Measurements from ENCODE around the gene WDR88. TPM values are rescaled to one million over a fixed set of nuclear protein-coding genes. Genes with fewer than 3 reads are reported as not detected.

WDR88 gene
- total and polyA plus RNA-seq, 9 donors = 0.79 TPM; not detected in 8

GRCh38 chr19:33168528-33168927, 36.6 kb downstream of the WDR88 start:
- DNase-seq = no peak
- Histone ChIP-seq H3K4me1 (ENCODE audit: insufficient read depth) (no peaks in the 10 kb centered on the region), H3K4me3 (no peak overlapping the region), H3K9me3 (no peaks in the 10 kb centered on the region), H3K36me3 (no peaks in the 10 kb centered on the region), H3K27me3 (no peaks in the 10 kb centered on the region), H3K27ac (no peak overlapping the region)
- intact Hi-C loops (cut with DNase I) = no loop called here
- TF ChIP-seq POLR2A (IDR thresholded peaks at IDR 0.05) (no peak), CTCF (IDR thresholded peaks at IDR 0.05) (no peak), EP300 (IDR thresholded peaks at IDR 0.05) (no peak)
- WGBS, 3 donors = 79 to 89% (median 87%) methylated on average over 1 of the region's 1 CpG

GRCh38 chr19:33171222-33171795, 39.4 kb downstream of the WDR88 start:
- WGBS, 3 donors = 95 to 100% (median 100%) methylated on average over 1 of the region's 1 CpG
- Histone ChIP-seq H3K9me3 (no peaks in the 10 kb centered on the region), H3K4me3 (no peak overlapping the region), H3K4me1 (ENCODE audit: insufficient read depth) (peaks cover 7% of the 10 kb centered on the region), H3K27ac (no peak overlapping the region), H3K36me3 (no peaks in the 10 kb centered on the region), H3K27me3 (no peaks in the 10 kb centered on the region)
- no peak for TF ChIP-seq CTCF (IDR thresholded peaks at IDR 0.05)
- TF ChIP-seq EP300 (IDR thresholded peaks at IDR 0.05) = no peak
- TF ChIP-seq POLR2A (IDR thresholded peaks at IDR 0.05) = no peak
- intact Hi-C loops (cut with DNase I) = no loop called here
- DNase-seq = no peak

- no peak overlapping the region for H3K27ac ChIP-seq
- H3K4me3 ChIP-seq = no peak overlapping the region
- no peaks in the 10 kb centered on the region for H3K9me3 ChIP-seq
- no peak for DNase-seq
- peaks cover 7% of the 10 kb centered on the region for H3K4me1 ChIP-seq (ENCODE audit: insufficient read depth)
- no peaks in the 10 kb centered on the region for H3K27me3 ChIP-seq
- WGBS, 3 donors = 87 to 88% (median 88%) methylated on average over 6 of the region's 6 CpGs
- no peaks in the 10 kb centered on the region for H3K36me3 ChIP-seq
- no peak for TF ChIP-seq EP300 (IDR thresholded peaks at IDR 0.05)
- TF ChIP-seq POLR2A (IDR thresholded peaks at IDR 0.05) = no peak
- no peak for TF ChIP-seq CTCF (IDR thresholded peaks at IDR 0.05)
- intact Hi-C loops (cut with DNase I) = no loop called here
Observed at GRCh38 chr19:33171916-33172359, 40.0 kb downstream of the WDR88 start.

- no peaks in the 10 kb centered on the region for H3K9me3 ChIP-seq
- H3K36me3 ChIP-seq = no peaks in the 10 kb centered on the region
- no peak for DNase-seq
- no peak for TF ChIP-seq EP300 (IDR thresholded peaks at IDR 0.05)
- TF ChIP-seq POLR2A (IDR thresholded peaks at IDR 0.05) = no peak
- TF ChIP-seq CTCF (IDR thresholded peaks at IDR 0.05) = no peak
- peaks cover 7% of the 10 kb centered on the region for H3K4me1 ChIP-seq (ENCODE audit: insufficient read depth)
- H3K27me3 ChIP-seq = no peaks in the 10 kb centered on the region
- intact Hi-C loops (cut with DNase I) = no loop called here
- no peak overlapping the region for H3K27ac ChIP-seq
- 69 to 89% (median 73%) methylated on average over 5 of the region's 5 CpGs for WGBS, 3 donors
- H3K4me3 ChIP-seq = no peak overlapping the region
Observed at GRCh38 chr19:33174186-33174585, 42.3 kb downstream of the WDR88 start.

All from ovary (tissue), 9 donors.